Heart right ventricle (tissue), 16 donors: ENCODE measurements around the gene HMGCL. TPM values are rescaled to one million over a fixed set of nuclear protein-coding genes. Genes with fewer than 3 reads are reported as not detected.

Experiments used
- ATAC-seq, 8 donors: fragments of 200-7000 bp; cut with Tn5 transposase; one replicate each; pipeline ENCODE4 v1.9.1; 2020; ENCODE audit warnings: mild to moderate bottlenecking in 8 of 8, moderate library complexity in 8 of 8, moderate number of reproducible peaks in 1 of 8
- DNase-seq, 2 donors: peaks; one replicate each; pipeline ENCODE4 v3.0.0-alpha.2; 2020
- H3K27ac ChIP-seq, 10 donors: fragments of 200-600 bp; sonication (generic) in 2 of 10; one replicate each; pipeline versions ENCODE4 v1.5.0 to v1.8.0; 2020 to 2022; ENCODE audit warnings: mild to moderate bottlenecking in 3 of 10
- H3K27me3 ChIP-seq, 7 donors: fragments of 200-600 bp; one replicate each; pipeline ENCODE4 v1.8.0; 2021 to 2022; ENCODE audit warnings: mild to moderate bottlenecking in 2 of 7
- H3K36me3 ChIP-seq, 9 donors: fragments of 200-600 bp; sonication (generic) in 1 of 9; one replicate each; pipeline versions ENCODE4 v1.5.0 to v1.8.0; 2020 to 2022; ENCODE audit warnings: mild to moderate bottlenecking in 2 of 9
- H3K4me1 ChIP-seq, 9 donors: fragments of 200-600 bp; sonication (generic) in 1 of 9; one replicate each; pipeline versions ENCODE4 v1.5.0 to v1.8.0; 2020 to 2022; ENCODE audit warnings: mild to moderate bottlenecking in 4 of 9
- H3K4me3 ChIP-seq, 10 donors: fragments of 200-600 bp; sonication (generic) in 2 of 10; one replicate each; pipeline versions ENCODE4 v1.5.0 to v1.8.0; 2020 to 2022; ENCODE audit warnings: mild to moderate bottlenecking in 7 of 10, moderate library complexity in 2 of 10
- H3K9me3 ChIP-seq, 11 donors: fragments of 200-600 bp in 10 of 11; sonication (generic) in 2 of 11; one replicate each; pipeline versions ENCODE4 v1.5.0 to v1.8.0; 2013 to 2022; ENCODE audit warnings: mild to moderate bottlenecking in 2 of 11, control low read depth in 1 of 11, moderate library complexity in 1 of 11
- WGBS, 2 donors: extraction: QIAGEN DNeasy Blood & Tissue Kit; methylation state at CpG; one replicate each; pipeline ENCODE4 v1.1.7; 2013; ENCODE audit warnings: inconsistent platforms in 1 of 2; 5-methylcytosine and 5-hydroxymethylcytosine counted together
- intact Hi-C, 10 donors: fragments of 100-400 bp; cut with DNase I; formaldehyde crosslinking; loops; one replicate each; pipeline versions ENCODE4 v1.11.1 to v1.14.2; 2022
- polyA plus RNA-seq, 2 donors: library from polyadenylated mRNA; stranded (reverse); fragments of 200-250 nt; gene quantifications; one replicate each; pipeline ENCODE4 v1.2.3, GENCODE V29; 2013
- total RNA-seq, 10 donors: library from RNA; stranded (reverse); fragmentation: NEBNext Ultra II Directional in 3 of 10; extraction: Animal tissue kit (Norgen Biotek cat#: 25700) in 3 of 10; gene quantifications; one replicate each; pipeline versions ENCODE4 v1.2.1 to v1.2.4, GENCODE V29; 2021 to 2023
- TF ChIP-seq, protein P1 (sequence below), 9 donors: fragments of 200-600 bp; sonication (generic) in 2 of 9; IDR thresholded peaks; one replicate each; pipeline versions ENCODE4 v1.5.0 to v1.8.0; 2021 to 2022; ENCODE audit warnings: antibody characterized with exemption in 9 of 9, mild to moderate bottlenecking in 5 of 9, moderate library complexity in 1 of 9
- donor health status: Arrhythmogenic right ventricular cardiomyopathy.
- donor health status: ischemic (EF 13 %, LVEDD 7.1; RV severe dilation, severe dysfunction).
- donor health status: healthy with polysubstance abuse.
- donor health status: DM: no; HTN: yes; CAD: no.
- donor health status: DM: no; HTN: no; CAD: no.
- donor health status: ischemic (EF 25% LVEDD 6.9; RV normal size, moderate dysfunction).
- donor health status: ischemic (EF 25% LVEDD 5.7; RV mildly dilated, moderate dysfunction).
- donor health status: healthy.
- donor health status: DM: yes; HTN: yes; CAD: no.
- donor health status: Ischemic cardiomyopathy.
- donor health status: ischemic (EF 35%, LVEDD 5.7; RV mildly dilated, moderate dysfunction).
- donor health status: nonischemic (EF 11% LVEDD 7.7; RV severe dilation, severe dysfunction).
- donor health status: DM: yes; HTN: yes; CAD: no.
- donor health status: PGD.
- donor health status: ischemic (EF 29% LVEDD 5.4; RV normal size, mild dysfunction).
- donor health status: nonischemic (EF 23%, LVEDD 6.1; RV moderate dilation, normal function).

The HMGCL gene
- total and polyA plus RNA-seq, 12 donors = 25.7 to 44.3 (median 37.0) TPM

DNA sequence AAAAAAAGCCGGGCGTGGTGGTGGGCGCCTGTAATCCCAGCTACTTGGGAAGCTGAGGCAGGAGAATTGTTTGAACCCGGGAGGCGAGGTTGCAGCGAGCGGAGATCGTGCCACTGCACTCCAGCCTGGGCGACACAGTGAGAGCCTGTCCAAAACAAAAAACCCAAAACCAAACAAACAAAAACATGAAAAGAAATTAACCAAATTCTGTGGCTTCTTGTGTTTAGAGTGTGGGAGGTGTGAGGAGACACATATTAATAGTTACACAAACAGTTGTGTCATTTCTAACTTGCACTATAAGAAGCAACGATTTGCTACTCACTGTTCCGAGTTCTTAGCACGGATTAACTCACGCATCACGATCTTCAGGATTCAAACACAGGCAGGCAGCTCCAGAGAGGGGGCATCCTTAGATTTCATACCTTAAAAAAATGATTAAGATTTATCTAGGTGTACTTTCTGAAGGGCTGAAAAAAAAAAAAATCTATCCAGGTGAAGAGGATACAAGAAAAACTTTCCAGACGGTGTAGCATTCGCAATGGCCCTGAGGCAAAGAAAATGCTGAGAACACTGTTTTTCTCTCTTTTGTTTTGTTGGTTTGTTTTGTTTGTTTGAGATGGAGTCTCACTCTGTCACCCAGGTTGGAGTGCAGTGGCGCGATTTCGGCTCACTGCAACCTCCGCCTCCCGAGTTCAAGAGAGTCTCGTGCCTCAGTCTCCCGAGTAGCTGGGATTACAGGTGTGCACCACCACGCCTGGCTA lies 713 bp upstream of the HMGCL start:
- DNase-seq (no peak), ATAC-seq (peak in 2 of 8 donors; percentile 10 to 21)
- TF ChIP-seq, protein P1, sequence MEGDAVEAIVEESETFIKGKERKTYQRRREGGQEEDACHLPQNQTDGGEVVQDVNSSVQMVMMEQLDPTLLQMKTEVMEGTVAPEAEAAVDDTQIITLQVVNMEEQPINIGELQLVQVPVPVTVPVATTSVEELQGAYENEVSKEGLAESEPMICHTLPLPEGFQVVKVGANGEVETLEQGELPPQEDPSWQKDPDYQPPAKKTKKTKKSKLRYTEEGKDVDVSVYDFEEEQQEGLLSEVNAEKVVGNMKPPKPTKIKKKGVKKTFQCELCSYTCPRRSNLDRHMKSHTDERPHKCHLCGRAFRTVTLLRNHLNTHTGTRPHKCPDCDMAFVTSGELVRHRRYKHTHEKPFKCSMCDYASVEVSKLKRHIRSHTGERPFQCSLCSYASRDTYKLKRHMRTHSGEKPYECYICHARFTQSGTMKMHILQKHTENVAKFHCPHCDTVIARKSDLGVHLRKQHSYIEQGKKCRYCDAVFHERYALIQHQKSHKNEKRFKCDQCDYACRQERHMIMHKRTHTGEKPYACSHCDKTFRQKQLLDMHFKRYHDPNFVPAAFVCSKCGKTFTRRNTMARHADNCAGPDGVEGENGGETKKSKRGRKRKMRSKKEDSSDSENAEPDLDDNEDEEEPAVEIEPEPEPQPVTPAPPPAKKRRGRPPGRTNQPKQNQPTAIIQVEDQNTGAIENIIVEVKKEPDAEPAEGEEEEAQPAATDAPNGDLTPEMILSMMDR (IDR thresholded peaks at IDR 0.05) = no peak
- Histone ChIP-seq H3K4me3 (peak overlapping the region; percentile 74 to 99 (median 92)), H3K9me3 (no peaks in the 10 kb centered on the region), H3K27me3 (no peaks in the 10 kb centered on the region), H3K27ac (peak overlapping the region; percentile 87 to 99 (median 96)), H3K4me1 (peaks cover 2 to 22% (median 14%) of the 10 kb centered on the region in 9 donors), H3K36me3 (no peaks in the 10 kb centered on the region)
- WGBS, 2 donors = 69 to 70% methylated on average over 23 to 24 of the region's 24 CpGs
- intact Hi-C loops = loop anchor here in 2 of 10 donors (5.0 to 10.0 kb wide), 2 partner anchors 41 to 199 kb away; partner anchors contain the start of gene FUCA1 (in 1 of the 2)

DNA sequence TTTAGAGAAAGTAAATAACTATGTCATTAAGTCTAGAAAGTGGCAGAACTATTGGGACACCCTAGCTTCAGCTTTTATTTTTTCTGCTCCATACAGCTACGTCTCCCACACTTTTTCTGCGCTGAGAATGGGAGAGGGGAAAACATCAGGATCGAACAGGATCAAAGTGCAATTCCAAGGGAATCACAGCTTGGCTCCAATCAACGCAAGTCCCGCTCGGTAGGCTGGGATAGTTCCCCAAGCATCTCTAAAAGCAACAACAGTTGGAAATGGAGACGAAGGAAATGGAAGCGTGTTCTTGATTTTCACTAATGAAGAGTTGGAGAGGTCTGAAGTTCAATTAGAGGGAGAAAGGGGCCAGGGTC lies 536 bp downstream of the HMGCL start:
- Histone ChIP-seq H3K4me1 (peaks cover 2 to 22% (median 14%) of the 10 kb centered on the region in 9 donors), H3K36me3 (peaks cover 0 to 8% (median 0%) of the 10 kb centered on the region in 9 donors), H3K27me3 (no peaks in the 10 kb centered on the region), H3K27ac (peak overlapping the region; percentile 87 to 99 (median 96)), H3K9me3 (no peaks in the 10 kb centered on the region), H3K4me3 (peak overlapping the region; percentile 74 to 99 (median 92))
- 1 to 3% methylated on average over 8 of the region's 8 CpGs for WGBS, 2 donors
- ATAC-seq (peak in 1 of 8 donors; percentile 4), DNase-seq (no peak)
- TF ChIP-seq, protein P1 (IDR thresholded peaks at IDR 0.05) = no peak
- intact Hi-C loops = loop anchor here in 3 of 10 donors (5.0 to 10.0 kb wide), 2 partner anchors 43 to 200 kb away; partner anchors contain the start of gene FUCA1 (in 2 of the 3)

DNA sequence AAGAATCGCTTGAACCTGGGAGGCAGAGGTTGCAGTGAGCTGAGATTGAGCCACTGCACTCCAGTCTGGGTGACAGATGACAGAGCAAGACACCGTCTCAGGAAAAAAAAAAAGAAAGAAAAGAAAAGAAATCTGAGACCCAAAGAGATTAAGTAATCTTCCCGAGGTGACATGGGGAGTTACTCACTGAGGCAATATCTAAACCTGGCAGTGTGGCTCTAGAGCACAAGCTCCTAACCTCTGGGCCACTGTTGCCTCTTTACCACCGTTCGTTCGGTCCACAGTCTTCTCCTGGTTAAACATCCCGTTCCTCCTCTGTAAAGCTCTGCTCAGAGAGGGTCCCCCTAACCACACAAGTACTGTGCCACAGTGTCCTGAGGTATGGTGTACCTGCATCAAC lies 1.5 kb downstream of the HMGCL start:
- DNase-seq (no peak), ATAC-seq (no peak)
- H3K27me3 ChIP-seq = no peaks in the 10 kb centered on the region
- H3K4me1 ChIP-seq = peaks cover 2 to 22% (median 14%) of the 10 kb centered on the region in 9 donors
- peak overlapping the region in 1 of 10 donors; percentile 98 for H3K27ac ChIP-seq
- WGBS, 2 donors = 80 to 81% methylated on average over 7 of the region's 7 CpGs
- H3K9me3 ChIP-seq = no peaks in the 10 kb centered on the region
- H3K36me3 ChIP-seq = peaks cover 0 to 17% (median 0%) of the 10 kb centered on the region in 9 donors
- TF ChIP-seq, protein P1 (IDR thresholded peaks at IDR 0.05) = no peak
- peak overlapping the region in 2 of 10 donors; percentile 84 to 89 for H3K4me3 ChIP-seq
- intact Hi-C loops = loop anchor here in 2 of 10 donors (5.0 to 10.0 kb wide), 2 partner anchors 44 to 201 kb away; partner anchors contain the start of gene FUCA1 (in 1 of the 2)

- H3K4me1 ChIP-seq = no peaks in the 10 kb centered on the region
- no peaks in the 10 kb centered on the region for H3K27me3 ChIP-seq
- H3K4me3 ChIP-seq = no peak overlapping the region
- H3K9me3 ChIP-seq = no peaks in the 10 kb centered on the region
- ATAC-seq (no peak), DNase-seq (no peak)
- peaks cover 0 to 79% (median 47%) of the 10 kb centered on the region in 9 donors for H3K36me3 ChIP-seq
- TF ChIP-seq, protein P1 (IDR thresholded peaks at IDR 0.05) = no peak
- intact Hi-C loops = loop anchor here in 4 of 10 donors (10.0 kb wide), 3 partner anchors 47 to 97 kb away; partner anchors contain the start of genes FUCA1 (in 3 of the 4) and CNR2 (in 1 of the 4)
- no peak overlapping the region for H3K27ac ChIP-seq
- WGBS, 2 donors = 91 to 92% methylated on average over 3 of the region's 3 CpGs
These were observed 7.6 kb downstream of the HMGCL start for GRCh38 chr1:23817633-23818032.
